Breast epithelium (tissue), 3 donors: ENCODE measurements around the gene PRR12.

Experiments
- CTCF ChIP-seq, 3 donors: fragments of 450-650 bp; IDR thresholded peaks; one replicate each; pipeline ENCODE4 v1.5.1; 2016 to 2017; ENCODE audit warnings: antibody characterized with exemption in 3 of 3, mild to moderate bottlenecking in 3 of 3, moderate library complexity in 3 of 3
- POLR2A ChIP-seq: fragments of 450-650 bp; IDR thresholded peaks from one replicate; pipeline ENCODE4 v1.6.1; 2016; ENCODE audit warnings: antibody characterized with exemption, mild to moderate bottlenecking, moderate library complexity
- POLR2AphosphoS5 ChIP-seq, 3 donors: sonication (generic); formaldehyde crosslinking; IDR thresholded peaks; one replicate each; pipeline ENCODE4 v1.6.1; 2017; ENCODE audit warnings: antibody characterized with exemption in 3 of 3

GRCh38 chr19:49574206-49574755 is 16.7 kb upstream of the PRR12 start:
- TF ChIP-seq CTCF (IDR thresholded peaks at IDR 0.05) = no peak
- TF ChIP-seq POLR2AphosphoS5 (IDR thresholded peaks at IDR 0.05) = no peak
- TF ChIP-seq POLR2A = no peak
